AG04450 (cell line): ENCODE data around the gene HSPB6. TPM values are rescaled to one million over a fixed set of nuclear protein-coding genes. Genes with fewer than 3 reads are reported as not detected.

ENCODE experiments used
- CTCF ChIA-PET: fragments of 300-600, 350-600 bp; formaldehyde crosslinking; extraction: SDS; loops from one replicate; lab custom pipeline; 2022; ENCODE audit warnings: antibody characterized with exemption, inconsistent platforms; lab: Charles Lee
- POLR2A ChIA-PET: fragments of 350-600 bp; formaldehyde crosslinking; extraction: SDS; loops from one replicate; lab custom pipeline; 2021; ENCODE audit warnings: antibody characterized with exemption, inconsistent platforms; lab: Yijun Ruan, JAX
- DNase-seq: peaks from one replicate; pipeline ENCODE4 v3.0.0-alpha.2; 2011; ENCODE audit warnings: low read depth, low spot score
- H3K27ac ChIP-seq: one replicate; pipeline ENCODE4 v1.5.1; 2012; ENCODE audit warnings: low read depth, low read length, control low read depth
- H3K27me3 ChIP-seq: one replicate; pipeline ENCODE4 v1.6.0; 2012; ENCODE audit warnings: low read length; ENCODE audit not compliant: control insufficient read depth, insufficient read depth
- H3K4me3 ChIP-seq: 2 replicates; pipeline ENCODE4 v1.5.1; 2011; ENCODE audit warnings: mild to moderate bottlenecking, low read depth, low read length, control low read depth
- H3K9me3 ChIP-seq: 2 replicates; pipeline ENCODE4 v1.5.1; 2012; ENCODE audit warnings: low read length; ENCODE audit not compliant: control insufficient read depth, insufficient read depth
- polyA plus RNA-seq: library from polyadenylated mRNA; depleted of rRNA; stranded (reverse); fragments of >200 nt; gene quantifications from 2 replicates; pipeline ENCODE4 v1.2.3, GENCODE V29; 2011
- TF ChIP-seq, protein P1 (sequence below): IDR thresholded peaks from 2 replicates; pipeline ENCODE4 v1.5.1; 2011; ENCODE audit warnings: low read depth, low read length, control low read depth, inconsistent platforms

The HSPB6 gene
- polyA plus RNA-seq, 1 experiment, result 31.7 TPM

DNA sequence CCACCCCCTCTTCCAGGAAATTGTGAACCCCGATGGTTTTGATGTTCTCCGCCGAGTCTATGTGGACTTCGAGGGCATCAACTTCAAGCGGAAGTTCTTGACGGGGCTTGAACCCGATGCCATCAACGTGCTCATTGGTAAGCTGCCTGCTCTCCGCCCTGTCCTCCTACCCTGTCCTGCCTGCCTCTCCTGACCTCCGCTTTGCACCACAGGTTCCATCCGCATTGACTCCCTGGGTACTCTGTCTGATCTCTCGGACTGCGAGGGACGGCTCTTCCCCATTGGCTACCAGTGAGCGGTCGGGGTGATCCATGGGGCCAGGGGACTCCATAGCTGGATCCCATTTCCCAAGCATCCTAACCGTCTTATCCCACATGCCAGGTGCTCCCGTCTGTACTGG is 26.5 kb downstream of the HSPB6 start:
- CTCF ChIA-PET, result interaction anchor here (1.0 kb wide), 1 partner anchor 38 kb away, joined by 3 read pairs; no protein-coding TSS in a partner anchor
- POLR2A ChIA-PET, result no interaction called here
- Histone ChIP-seq H3K9me3 (no peaks in the 10 kb centered on the region; the same call in 1 of the 2 replicates), H3K4me3 (no peak overlapping the region), H3K27me3 (no peaks in the 10 kb centered on the region), H3K27ac (no peak overlapping the region)
- TF ChIP-seq, protein P1, sequence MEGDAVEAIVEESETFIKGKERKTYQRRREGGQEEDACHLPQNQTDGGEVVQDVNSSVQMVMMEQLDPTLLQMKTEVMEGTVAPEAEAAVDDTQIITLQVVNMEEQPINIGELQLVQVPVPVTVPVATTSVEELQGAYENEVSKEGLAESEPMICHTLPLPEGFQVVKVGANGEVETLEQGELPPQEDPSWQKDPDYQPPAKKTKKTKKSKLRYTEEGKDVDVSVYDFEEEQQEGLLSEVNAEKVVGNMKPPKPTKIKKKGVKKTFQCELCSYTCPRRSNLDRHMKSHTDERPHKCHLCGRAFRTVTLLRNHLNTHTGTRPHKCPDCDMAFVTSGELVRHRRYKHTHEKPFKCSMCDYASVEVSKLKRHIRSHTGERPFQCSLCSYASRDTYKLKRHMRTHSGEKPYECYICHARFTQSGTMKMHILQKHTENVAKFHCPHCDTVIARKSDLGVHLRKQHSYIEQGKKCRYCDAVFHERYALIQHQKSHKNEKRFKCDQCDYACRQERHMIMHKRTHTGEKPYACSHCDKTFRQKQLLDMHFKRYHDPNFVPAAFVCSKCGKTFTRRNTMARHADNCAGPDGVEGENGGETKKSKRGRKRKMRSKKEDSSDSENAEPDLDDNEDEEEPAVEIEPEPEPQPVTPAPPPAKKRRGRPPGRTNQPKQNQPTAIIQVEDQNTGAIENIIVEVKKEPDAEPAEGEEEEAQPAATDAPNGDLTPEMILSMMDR, result no peak
- no peak for DNase-seq

DNA sequence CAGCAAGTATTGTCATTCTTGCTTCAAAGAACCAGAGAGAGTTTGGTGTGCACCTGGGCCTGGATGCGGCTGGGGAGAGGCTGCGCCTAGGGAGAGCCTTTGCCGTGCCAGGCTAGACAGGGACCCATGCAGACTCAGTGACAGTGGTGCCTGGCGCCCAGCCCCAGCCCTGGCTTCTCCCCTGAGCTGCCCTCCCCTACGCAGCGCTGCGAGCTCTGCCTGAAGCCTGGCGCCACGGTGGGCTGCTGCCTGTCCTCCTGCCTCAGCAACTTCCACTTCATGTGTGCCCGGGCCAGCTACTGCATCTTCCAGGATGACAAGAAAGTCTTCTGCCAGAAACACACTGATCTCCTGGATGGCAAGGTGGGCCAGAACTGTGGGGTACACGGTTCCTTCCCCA is 27.1 kb downstream of the HSPB6 start:
- no peak overlapping the region for H3K4me3 ChIP-seq
- no peaks in the 10 kb centered on the region for H3K27me3 ChIP-seq
- H3K9me3 ChIP-seq, result no peaks in the 10 kb centered on the region; the same call in 1 of the 2 replicates
- TF ChIP-seq, protein P1, result no peak
- no peak for DNase-seq
- H3K27ac ChIP-seq, result no peak overlapping the region
- ChIA-PET CTCF (interaction anchor here (1.0 kb wide), 1 partner anchor 37 kb away, joined by 3 read pairs; no protein-coding TSS in a partner anchor), POLR2A (no interaction called here)

DNA sequence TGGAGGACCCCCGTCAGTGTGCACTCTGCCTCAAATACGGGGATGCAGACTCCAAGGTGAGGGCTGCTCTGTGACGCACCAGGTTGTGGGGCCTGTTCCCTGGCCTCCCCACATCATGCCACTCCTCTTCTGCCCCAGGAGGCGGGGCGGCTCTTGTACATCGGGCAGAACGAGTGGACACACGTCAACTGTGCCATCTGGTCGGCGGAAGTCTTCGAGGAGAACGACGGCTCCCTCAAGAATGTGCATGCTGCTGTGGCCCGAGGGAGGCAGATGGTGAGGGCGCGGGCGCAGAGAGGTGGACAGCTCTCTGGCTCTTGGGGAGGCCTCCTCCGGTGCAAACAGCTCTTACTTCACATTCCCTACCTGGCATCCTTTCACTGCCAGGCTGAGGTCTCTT is 27.8 kb downstream of the HSPB6 start:
- CTCF ChIA-PET, result no interaction called here
- Histone ChIP-seq H3K4me3 (no peak overlapping the region), H3K27ac (no peak overlapping the region), H3K9me3 (no peaks in the 10 kb centered on the region; the same call in 1 of the 2 replicates), H3K27me3 (no peaks in the 10 kb centered on the region)
- TF ChIP-seq, protein P1, result no peak
- POLR2A ChIA-PET, result no interaction called here
- no peak for DNase-seq

DNA sequence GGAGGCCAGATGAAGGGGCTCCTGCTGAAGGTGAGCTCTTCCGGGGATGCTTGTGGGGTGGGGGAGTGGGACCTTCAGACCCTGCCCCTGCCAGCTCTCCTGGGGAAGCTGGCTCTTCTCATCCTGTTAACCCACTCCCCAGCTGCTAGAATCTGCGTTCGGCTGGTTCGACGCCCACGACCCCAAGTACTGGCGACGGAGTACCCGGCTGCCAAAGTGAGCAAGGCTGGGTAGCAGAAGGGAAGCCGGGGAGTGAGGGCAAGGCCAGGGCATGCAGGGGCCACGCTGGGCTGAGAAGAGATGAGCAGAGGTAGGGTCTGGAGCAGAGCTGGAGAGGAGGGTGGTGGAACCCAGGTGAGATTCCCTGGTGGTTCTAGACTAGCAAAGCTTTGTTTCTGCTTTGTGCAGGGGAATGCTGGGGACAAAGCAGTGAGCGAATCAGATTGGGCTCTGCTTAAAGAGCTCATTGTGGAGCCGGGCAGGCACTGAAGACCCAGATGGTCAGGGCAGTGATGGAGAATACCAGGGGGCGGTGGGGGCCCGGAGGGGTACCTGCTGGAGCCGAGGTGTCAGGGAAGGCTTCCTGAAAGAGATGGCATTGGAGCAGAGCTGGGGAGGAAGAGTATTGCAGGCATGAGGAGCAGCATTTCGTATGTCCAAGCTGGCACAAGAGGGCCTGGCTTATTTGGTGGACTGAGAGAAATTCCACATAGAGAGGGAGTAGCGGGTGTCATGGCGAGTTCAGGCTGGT is 28.7 kb downstream of the HSPB6 start:
- Histone ChIP-seq H3K27me3 (no peaks in the 10 kb centered on the region), H3K9me3 (no peaks in the 10 kb centered on the region; the same call in 1 of the 2 replicates), H3K4me3 (no peak overlapping the region), H3K27ac (no peak overlapping the region)
- CTCF ChIA-PET, result interaction anchor here (0.6 kb wide), 1 partner anchor 206 kb away, joined by 4 read pairs; no protein-coding TSS in a partner anchor
- TF ChIP-seq, protein P1, result no peak
- POLR2A ChIA-PET, result no interaction called here
- no peak for DNase-seq
